Right lobe of liver (tissue), 6 donors: ENCODE measurements around the gene RPL29. TPM values are rescaled to one million over a fixed set of nuclear protein-coding genes. Genes with fewer than 3 reads are reported as not detected.

Experiments
- ATAC-seq, 4 donors: fragments of 200-7000 bp; cut with Tn5 transposase; one replicate each; pipeline ENCODE4 v1.9.1; 2020; ENCODE audit warnings: mild to moderate bottlenecking in 4 of 4, moderate library complexity in 4 of 4
- DNase-seq, 3 donors: peaks; one replicate each; pipeline ENCODE4 v3.0.0-alpha.2; 2020
- H3K27ac ChIP-seq, 3 donors: fragments of 200-600 bp; one replicate each; pipeline ENCODE4 v1.8.0; 2022
- H3K27me3 ChIP-seq, 2 donors: fragments of 200-600 bp; one replicate each; pipeline ENCODE4 v1.8.0; 2022
- H3K36me3 ChIP-seq, 4 donors: fragments of 200-600 bp; sonication (generic) in 1 of 4; one replicate each; pipeline versions ENCODE4 v1.5.1 to v1.8.0; 2017 to 2022; ENCODE audit warnings: control low read depth in 1 of 4
- H3K4me1 ChIP-seq, 4 donors: fragments of 200-600 bp; sonication (generic) in 1 of 4; one replicate each; pipeline versions ENCODE4 v1.5.1 to v1.8.0; 2017 to 2022; ENCODE audit warnings: control low read depth in 1 of 4
- H3K4me3 ChIP-seq, 3 donors: fragments of 200-600 bp; one replicate each; pipeline ENCODE4 v1.8.0; 2022
- H3K9me3 ChIP-seq, 4 donors: fragments of 200-600 bp; sonication (generic) in 1 of 4; one replicate each; pipeline versions ENCODE4 v1.5.1 to v1.8.0; 2017 to 2022; ENCODE audit warnings: control low read depth in 1 of 4
- CTCF ChIP-seq, 4 donors: fragments of 200-600 bp in 3 of 4; fragments of 450-650 bp in 1 of 4; IDR thresholded peaks; one replicate each; pipeline versions ENCODE4 v1.5.1 to v1.8.0; 2016 to 2022; ENCODE audit warnings: antibody characterized with exemption in 4 of 4, mild to moderate bottlenecking in 2 of 4
- POLR2A ChIP-seq: fragments of 450-650 bp; IDR thresholded peaks from one replicate; pipeline ENCODE4 v1.6.1; 2017; ENCODE audit warnings: antibody characterized with exemption, mild to moderate bottlenecking
- WGBS: methylation state at CpG from one replicate; pipeline ENCODE4 v1.1.6; 2018; ENCODE audit warnings: low coverage, low lambda C conversion rate; ENCODE audit not compliant: insufficient coverage; ENCODE audit errors: missing lambda C conversion rate; 5-methylcytosine and 5-hydroxymethylcytosine counted together
- intact Hi-C, 2 donors: fragments of 100-400 bp; cut with DNase I; formaldehyde crosslinking; loops; one replicate each; pipeline versions ENCODE4 v1.11.2 to v1.14.1; 2022
- total RNA-seq, 6 experiments: library from RNA; depleted of rRNA in 2 of 6; stranded (reverse); fragments of >200 nt in 2 of 6; fragmentation: NEBNext Ultra II Directional in 3 of 6; extraction: Animal tissue kit (Norgen Biotek cat#: 25700) in 3 of 6; gene quantifications; one replicate each; pipeline versions ENCODE4 v1.1.0 to v1.2.4, GENCODE V29; 2016 to 2023
- donor health status: DM: no; HTN: yes; CAD: no.
- donor health status: DM: no; HTN: no; CAD: no.
- donor health status: DM: no; HTN: no; CAD: no.
- donor health status: DM: no; HTN: yes; CAD: no.
- donor health status: DM: no; HTN: yes; CAD: no.

Gene RPL29
- total RNA-seq, 6 experiments from 2014 or later = 396 to 971 (median 447) TPM

- H3K4me3 ChIP-seq = no peak overlapping the region
- no peak for TF ChIP-seq CTCF (IDR thresholded peaks at IDR 0.05)
- TF ChIP-seq POLR2A = no peak
- ATAC-seq (peak; percentile 62 to 81 (median 75)), DNase-seq (peak; percentile 59 to 75 (median 70))
- H3K27me3 ChIP-seq = no peaks in the 10 kb centered on the region
- no peaks in the 10 kb centered on the region for H3K9me3 ChIP-seq
- intact Hi-C loops = no loop called here
- H3K27ac ChIP-seq = no peak overlapping the region
- peaks cover 0 to 9% (median 0%) of the 10 kb centered on the region in 4 donors for H3K4me1 ChIP-seq
- WGBS = 18% methylated on average over 2 of the region's 15 CpGs
- H3K36me3 ChIP-seq = no peaks in the 10 kb centered on the region
These were observed 9.9 kb upstream of the RPL29 start for GRCh38 chr3:52005571-52005986.

GRCh38 chr3:52004906-52005395 lies 9.3 kb upstream of the RPL29 start:
- intact Hi-C loops = loop anchor here (5.0 kb wide), 2 partner anchors 117 to 137 kb away; no protein-coding TSS in a partner anchor
- H3K4me1 ChIP-seq = peaks cover 0 to 9% (median 0%) of the 10 kb centered on the region in 4 donors
- no peaks in the 10 kb centered on the region for H3K36me3 ChIP-seq
- H3K27me3 ChIP-seq = no peaks in the 10 kb centered on the region
- no peaks in the 10 kb centered on the region for H3K9me3 ChIP-seq
- no peak overlapping the region for H3K4me3 ChIP-seq
- ATAC-seq (no peak), DNase-seq (no peak)
- no peak overlapping the region for H3K27ac ChIP-seq
- 11% methylated on average over 1 of the region's 4 CpGs for WGBS
- TF ChIP-seq CTCF (IDR thresholded peaks at IDR 0.05) (no peak), POLR2A (no peak)

- no peak for TF ChIP-seq POLR2A
- TF ChIP-seq CTCF (IDR thresholded peaks at IDR 0.05) = peak; percentile 20 to 31 (median 25)
- peak; percentile 10 to 19 (median 16) for ATAC-seq
- no peaks in the 10 kb centered on the region for H3K9me3 ChIP-seq
- DNase-seq = no peak
- no peak overlapping the region for H3K4me3 ChIP-seq
- H3K4me1 ChIP-seq = peaks cover 0 to 9% (median 0%) of the 10 kb centered on the region in 4 donors
- intact Hi-C loops = loop anchor here (5.0 kb wide), 2 partner anchors 118 to 138 kb away; no protein-coding TSS in a partner anchor
- WGBS = 42% methylated on average over 4 of the region's 16 CpGs
- H3K27ac ChIP-seq = no peak overlapping the region
- no peaks in the 10 kb centered on the region for H3K27me3 ChIP-seq
- no peaks in the 10 kb centered on the region for H3K36me3 ChIP-seq
These were observed 8.6 kb upstream of the RPL29 start for GRCh38 chr3:52004163-52004787.

GRCh38 chr3:52002748-52003147 lies 7.1 kb upstream of the RPL29 start:
- TF ChIP-seq POLR2A = no peak
- no peak for TF ChIP-seq CTCF (IDR thresholded peaks at IDR 0.05)

More at GRCh38 chr3:52002748-52003147, 7.1 kb upstream of the RPL29 start:
- H3K27ac ChIP-seq = no peak overlapping the region
- no peaks in the 10 kb centered on the region for H3K36me3 ChIP-seq
- ATAC-seq (no peak), DNase-seq (no peak)
- peaks cover 0 to 9% (median 0%) of the 10 kb centered on the region in 4 donors for H3K4me1 ChIP-seq
- H3K27me3 ChIP-seq = no peaks in the 10 kb centered on the region
- intact Hi-C loops = loop anchor here (5.0 kb wide), 2 partner anchors 120 to 140 kb away; no protein-coding TSS in a partner anchor
- H3K9me3 ChIP-seq = no peaks in the 10 kb centered on the region
- 66% methylated on average over 3 of the region's 6 CpGs for WGBS
- H3K4me3 ChIP-seq = no peak overlapping the region
